ENCODE measurements around the gene NPS. TPM values are rescaled to one million over a fixed set of nuclear protein-coding genes. Genes with fewer than 3 reads are reported as not detected.

NPS gene
- total RNA-seq: not detected in 2 replicates

- no peak for TF ChIP-seq CTCF (IDR thresholded peaks at IDR 0.05; ENCODE audit: insufficient read depth, low read depth, low read length)
- H3K4me3 ChIP-seq (ENCODE audit: low read depth, low read length): no peak within 1 kb of the TSS
- no peak for DNase-seq (ENCODE audit: low read depth)
These were observed at the start of gene NPS for GRCh38 chr10:127549009-127549408. Gene NPS (plus strand): TSS chr10:127549309. CDS start chr10:127549369, 60 bp downstream.

- TF ChIP-seq CTCF (IDR thresholded peaks at IDR 0.05; ENCODE audit: insufficient read depth, low read depth, low read length): no peak
- H3K4me3 ChIP-seq (ENCODE audit: low read depth, low read length): no peak overlapping the region
- no peak for DNase-seq (ENCODE audit: low read depth)
These were observed 49.0 kb upstream of the NPS start for GRCh38 chr10:127500127-127500526.

GRCh38 chr10:127506094-127506493, 43.0 kb upstream of the NPS start:
- no peak for TF ChIP-seq CTCF (IDR thresholded peaks at IDR 0.05; ENCODE audit: insufficient read depth, low read depth, low read length)
- H3K4me3 ChIP-seq (ENCODE audit: low read depth, low read length): no peak overlapping the region
- DNase-seq (ENCODE audit: low read depth): no peak

GRCh38 chr10:127522298-127522697, 26.8 kb upstream of the NPS start:
- DNase-seq (ENCODE audit: low read depth): no peak
- TF ChIP-seq CTCF (IDR thresholded peaks at IDR 0.05; ENCODE audit: insufficient read depth, low read depth, low read length): no peak
- H3K4me3 ChIP-seq (ENCODE audit: low read depth, low read length): no peak overlapping the region

GRCh38 chr10:127523476-127523875, 25.6 kb upstream of the NPS start:
- H3K4me3 ChIP-seq (ENCODE audit: low read depth, low read length): no peak overlapping the region
- no peak for TF ChIP-seq CTCF (IDR thresholded peaks at IDR 0.05; ENCODE audit: insufficient read depth, low read depth, low read length)
- no peak for DNase-seq (ENCODE audit: low read depth)

GRCh38 chr10:127524229-127524628, 24.9 kb upstream of the NPS start:
- H3K4me3 ChIP-seq (ENCODE audit: low read depth, low read length): no peak overlapping the region
- no peak for TF ChIP-seq CTCF (IDR thresholded peaks at IDR 0.05; ENCODE audit: insufficient read depth, low read depth, low read length)
- no peak for DNase-seq (ENCODE audit: low read depth)

GRCh38 chr10:127524908-127525665, 24.0 kb upstream of the NPS start:
- no peak for TF ChIP-seq CTCF (IDR thresholded peaks at IDR 0.05; ENCODE audit: insufficient read depth, low read depth, low read length)
- H3K4me3 ChIP-seq (ENCODE audit: low read depth, low read length): no peak overlapping the region
- DNase-seq (ENCODE audit: low read depth): no peak
